Muscle of leg (tissue), 11 donors: Measurements from ENCODE around the gene WDFY2. TPM values are rescaled to one million over a fixed set of nuclear protein-coding genes. Genes with fewer than 3 reads are reported as not detected.

Source experiments
- DNase-seq: peaks from one replicate; pipeline ENCODE4 v3.0.0; 2013
- H3K27ac ChIP-seq: one replicate; pipeline ENCODE4 v1.5.1; 2013; ENCODE audit warnings: mild to moderate bottlenecking, low read length, control low read depth
- H3K27me3 ChIP-seq: one replicate; pipeline ENCODE4 v1.6.1; 2013; ENCODE audit warnings: low read length; ENCODE audit not compliant: control insufficient read depth, insufficient read depth
- H3K36me3 ChIP-seq: one replicate; pipeline ENCODE4 v1.6.1; 2013; ENCODE audit warnings: low read length; ENCODE audit not compliant: control insufficient read depth, insufficient read depth
- H3K4me1 ChIP-seq: one replicate; pipeline ENCODE4 v1.6.1; 2013; ENCODE audit warnings: low read length; ENCODE audit not compliant: control insufficient read depth, insufficient read depth
- H3K4me3 ChIP-seq: one replicate; pipeline ENCODE4 v1.5.1; 2013; ENCODE audit warnings: low read length, control low read depth
- H3K9me3 ChIP-seq: replicated peaks from 2 replicates; pipeline ENCODE4 v1.6.1; 2013; ENCODE audit warnings: low read depth, low read length; ENCODE audit not compliant: control insufficient read depth
- WGBS: methylation state at CpG from one replicate; pipeline ENCODE4 v1.1.5; 2013; ENCODE audit warnings: missing lambda C conversion rate; ENCODE audit not compliant: insufficient coverage; 5-methylcytosine and 5-hydroxymethylcytosine counted together
- polyA plus RNA-seq, 8 donors: library from polyadenylated mRNA; unstranded; fragments of 120-200 nt; gene quantifications; one replicate each; pipeline versions ENCODE4 v1.2.1 to v1.2.3, GENCODE V29; 2013; ENCODE audit warnings: inconsistent platforms in 1 of 8, low replicate concordance in 1 of 8; ENCODE audit not compliant: insufficient read length in 8 of 8, insufficient read depth in 1 of 8
- total RNA-seq: library from RNA; stranded (reverse); fragments of 120-200 nt; gene quantifications from one replicate; pipeline ENCODE4 v1.2.4, GENCODE V29; 2013

Gene WDFY2
- total and polyA plus RNA-seq, 9 donors = 4.3 to 9.6 (median 6.5) TPM

DNA sequence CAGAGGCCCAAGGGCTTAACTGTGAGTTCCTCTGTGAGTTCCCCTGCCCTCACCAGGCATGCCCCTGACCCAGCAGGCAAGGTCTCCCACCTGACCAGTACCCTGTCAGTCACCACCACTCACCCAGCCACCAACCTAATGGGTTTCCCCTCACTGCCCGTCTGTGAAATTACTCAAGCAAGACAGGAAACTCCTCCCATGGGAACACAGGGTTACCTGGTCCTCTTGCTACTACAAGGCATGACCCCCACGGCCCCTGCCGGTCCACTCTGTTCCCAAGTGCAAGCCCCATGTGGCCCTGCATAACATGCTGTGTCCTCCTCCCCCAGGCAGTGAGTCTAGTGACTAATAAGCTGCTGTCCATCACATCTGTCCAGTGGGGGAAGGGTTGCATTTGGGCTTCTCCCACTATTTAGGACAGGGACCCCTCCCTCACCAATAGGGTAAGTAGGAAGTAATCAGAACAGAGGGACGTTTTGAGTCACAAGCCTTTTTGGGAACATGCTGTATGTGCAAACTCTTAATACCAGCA, 227.7 kb downstream of the WDFY2 start:
- Histone ChIP-seq H3K27ac (no peak overlapping the region), H3K27me3 (peaks cover 3% of the 10 kb centered on the region), H3K4me3 (no peak overlapping the region), H3K4me1 (peaks cover 2% of the 10 kb centered on the region), H3K36me3 (no peaks in the 10 kb centered on the region), H3K9me3 (no peaks in the 10 kb centered on the region)
- WGBS = 60% methylated on average over 3 of the region's 4 CpGs
- DNase-seq = peak; percentile 44

DNA sequence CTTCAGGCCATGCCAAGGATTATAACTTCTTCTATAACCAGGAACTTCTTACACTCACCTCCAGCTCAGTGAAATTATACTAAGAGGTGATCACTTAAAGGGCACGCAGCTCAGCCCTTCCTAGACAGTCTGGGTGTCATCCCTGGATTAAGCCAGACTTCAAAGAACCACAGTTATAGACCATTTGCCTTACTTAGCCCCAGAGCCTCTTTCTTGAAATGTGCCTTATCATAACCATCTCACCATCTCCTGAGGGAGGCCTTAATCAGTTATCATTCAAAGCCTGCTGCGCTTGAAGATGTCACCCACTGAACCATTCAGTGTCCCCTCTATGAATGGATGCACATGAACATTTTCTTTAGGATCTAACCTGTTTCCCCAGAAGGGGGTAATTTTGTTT, 229.8 kb downstream of the WDFY2 start:
- H3K27ac ChIP-seq = no peak overlapping the region
- WGBS = 100% methylated on average over 1 of the region's 2 CpGs
- no peaks in the 10 kb centered on the region for H3K36me3 ChIP-seq
- no peak overlapping the region for H3K4me3 ChIP-seq
- peaks cover 3% of the 10 kb centered on the region for H3K27me3 ChIP-seq
- H3K4me1 ChIP-seq = peaks cover 5% of the 10 kb centered on the region
- DNase-seq = no peak
- H3K9me3 ChIP-seq = no peaks in the 10 kb centered on the region

DNA sequence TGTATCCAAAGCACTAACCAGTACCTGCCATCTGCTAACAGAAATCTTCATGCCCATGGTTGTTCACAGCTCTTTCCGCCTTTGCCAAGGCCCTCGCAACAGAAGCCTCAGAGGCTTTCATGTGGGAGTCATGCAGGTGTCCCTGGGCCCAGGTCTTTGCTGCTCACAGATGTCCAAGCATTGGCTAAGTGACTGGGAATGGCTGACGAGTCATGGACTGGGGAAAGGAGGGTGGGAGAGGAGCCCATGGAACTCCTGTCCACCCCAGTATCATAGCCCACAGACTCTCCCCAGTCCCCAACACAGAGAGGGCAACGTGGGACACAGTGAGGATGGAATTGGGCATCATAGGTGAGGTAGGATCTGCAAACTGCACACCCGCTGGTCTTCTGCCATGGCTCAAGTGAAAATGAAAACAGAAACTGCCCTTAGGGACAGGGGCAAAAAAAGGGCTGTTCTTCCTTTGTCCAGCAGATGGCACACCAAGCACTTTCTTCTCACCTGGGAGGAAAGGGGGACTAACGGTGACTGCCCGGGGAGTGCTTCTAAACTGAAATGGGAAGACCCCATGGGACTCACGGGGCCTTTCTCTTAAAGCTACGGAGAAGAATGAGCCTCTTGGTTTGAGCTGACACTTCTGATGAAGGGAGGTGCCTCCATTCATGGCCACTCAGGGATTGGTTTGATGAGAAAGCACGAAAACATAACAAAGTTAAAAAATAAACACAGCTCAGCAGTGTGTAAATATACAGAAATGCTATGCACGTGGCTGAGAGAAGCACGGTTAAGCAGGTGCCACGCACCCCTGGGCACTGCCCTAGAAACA, 230.8 kb downstream of the WDFY2 start:
- H3K27ac ChIP-seq = no peak overlapping the region
- DNase-seq = peak; percentile 68
- 0% methylated on average over 1 of the region's 13 CpGs for WGBS

DNA sequence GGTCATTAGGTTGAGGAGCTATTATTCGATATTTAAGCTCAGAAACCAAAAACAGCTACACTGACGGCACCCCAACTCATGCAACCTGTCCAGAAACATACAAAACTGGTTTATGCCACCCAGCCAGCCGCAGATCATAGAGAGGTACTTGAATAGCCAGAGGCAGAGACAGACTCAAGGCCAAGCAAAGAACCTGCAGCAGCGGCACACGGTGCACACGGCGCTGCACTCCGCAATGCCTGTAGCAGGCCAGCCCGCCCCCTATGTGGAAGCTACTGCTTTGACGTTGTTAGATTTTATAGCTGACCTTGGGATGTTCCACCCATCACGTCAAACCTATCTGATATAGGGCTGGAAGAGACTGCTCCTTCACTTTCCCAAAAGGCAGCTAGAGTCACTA, 231.6 kb downstream of the WDFY2 start:
- WGBS = 60% methylated on average over 2 of the region's 11 CpGs
- Histone ChIP-seq H3K4me3 (no peak overlapping the region), H3K27me3 (peaks cover 3% of the 10 kb centered on the region), H3K9me3 (no peaks in the 10 kb centered on the region), H3K4me1 (peaks cover 16% of the 10 kb centered on the region), H3K36me3 (no peaks in the 10 kb centered on the region), H3K27ac (no peak overlapping the region)
- no peak for DNase-seq

More for the DNA sequence above, 230.8 kb downstream of the WDFY2 start:
- peaks cover 13% of the 10 kb centered on the region for H3K4me1 ChIP-seq
- H3K27me3 ChIP-seq = peaks cover 3% of the 10 kb centered on the region
- H3K4me3 ChIP-seq = no peak overlapping the region
- no peaks in the 10 kb centered on the region for H3K9me3 ChIP-seq
- no peaks in the 10 kb centered on the region for H3K36me3 ChIP-seq

DNA sequence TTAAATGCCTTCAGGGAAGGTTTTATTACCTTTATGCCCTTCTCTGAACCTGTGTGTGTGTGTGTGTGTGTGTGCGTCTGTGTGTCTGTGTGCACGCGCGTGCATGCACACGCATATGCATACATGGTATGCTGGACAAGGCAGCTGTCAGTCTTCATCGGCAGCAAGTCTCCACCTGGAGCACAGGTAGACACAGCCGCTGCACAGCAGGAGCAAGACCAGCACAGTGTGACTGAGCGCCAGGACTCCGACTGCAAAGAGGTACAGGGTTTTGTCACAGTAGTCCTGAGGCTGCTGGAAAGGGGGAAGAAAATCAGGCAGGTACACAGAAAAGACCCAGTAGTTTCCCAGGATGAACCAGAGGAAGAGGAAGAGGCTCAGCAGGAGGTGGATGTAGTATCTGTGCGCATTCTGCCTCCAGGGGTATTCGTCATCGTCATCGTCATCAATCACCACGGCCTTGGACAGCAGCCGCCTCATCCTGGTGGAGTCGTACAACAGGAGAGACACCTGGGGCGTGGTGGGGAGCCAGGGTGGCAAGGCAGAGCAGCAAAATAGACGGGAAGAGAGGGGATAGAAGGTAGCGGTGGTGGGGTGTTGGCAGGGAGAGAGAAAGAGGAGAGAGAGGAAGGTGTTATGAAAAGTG, 232.5 kb downstream of the WDFY2 start:
- no peak for DNase-seq
- Histone ChIP-seq H3K27me3 (peaks cover 3% of the 10 kb centered on the region), H3K4me3 (no peak overlapping the region), H3K27ac (no peak overlapping the region), H3K36me3 (no peaks in the 10 kb centered on the region), H3K9me3 (no peaks in the 10 kb centered on the region), H3K4me1 (peaks cover 23% of the 10 kb centered on the region)
- WGBS = 77% methylated on average over 19 of the region's 19 CpGs

Other genes starting within 250 kb of the WDFY2 start
- not detected for gene SERPINE3, start 244.8 kb upstream of the WDFY2 start, total RNA-seq
- under 1 TPM in 6 of 8 donors, not detected in 2; 0.07 to 0.51 (median 0.27) TPM for gene SERPINE3, start 244.8 kb upstream of the WDFY2 start, polyA plus RNA-seq
- 27.7 TPM for gene INTS6, start 131.4 kb upstream of the WDFY2 start, total RNA-seq
- gene INTS6, start 131.4 kb upstream of the WDFY2 start, polyA plus RNA-seq = 10 to 100 TPM; 16.9 to 23.5 (median 19.7) TPM
- gene DHRS12, start 219.7 kb downstream of the WDFY2 start, total RNA-seq = 9.4 TPM
- gene DHRS12, start 219.7 kb downstream of the WDFY2 start, polyA plus RNA-seq = 10 to 100 TPM in 7 of 8 donors, 1 to 10 TPM in 1; 9.7 to 16.2 (median 12.3) TPM